GM18520 (cell line): ENCODE data around the gene EIF2S3.

Experiments used
- ATAC-seq: cut with Tn5 transposase; IDR thresholded peaks from one replicate; pipeline ENCODE4 v1.9.1; 2021; ENCODE audit not compliant: unreplicated experiment

Gene EIF2S3

DNA sequence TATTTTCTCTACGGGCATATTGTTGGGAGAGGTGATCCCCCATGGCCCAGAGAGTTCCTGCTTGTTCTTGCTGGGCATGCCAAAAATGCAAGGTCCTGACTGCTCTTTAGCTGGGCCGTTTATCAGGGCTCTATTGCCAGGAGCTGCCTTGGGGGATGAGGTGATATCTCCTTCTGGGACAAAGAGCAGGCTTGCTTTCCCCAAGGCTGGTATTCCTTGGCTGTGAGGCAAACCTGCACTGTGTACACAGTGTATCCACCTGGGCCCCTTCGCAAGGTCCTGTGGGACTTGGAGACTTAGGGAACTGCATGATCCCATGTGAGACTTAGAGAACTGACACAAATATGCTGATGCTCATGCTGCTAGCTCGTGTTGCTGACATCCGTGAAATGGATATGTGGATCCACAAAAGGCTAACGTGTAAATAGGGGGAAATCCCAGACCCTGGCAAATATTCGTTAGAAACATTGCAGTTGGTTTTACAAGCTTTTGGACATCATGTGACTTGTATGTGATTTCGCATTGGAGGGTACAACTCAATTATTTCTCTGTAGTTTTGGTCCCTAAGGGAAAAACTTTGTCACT, 70.4 kb downstream of the EIF2S3 start:
- ATAC-seq, result no peak
